Neutrophil (primary cell): ENCODE data around the gene CACTIN.

ENCODE experiments used
- H3K27ac ChIP-seq: fragments of 200-600 bp; sonication (generic); 2 replicates; pipeline ENCODE4 v1.5.1; 2016; ENCODE audit warnings: mild to moderate bottlenecking, moderate library complexity
- H3K27me3 ChIP-seq: fragments of 200-600 bp; sonication (generic); 2 replicates; pipeline ENCODE4 v1.6.0; 2016; ENCODE audit warnings: mild to moderate bottlenecking
- H3K36me3 ChIP-seq: fragments of 200-600 bp; sonication (generic); 2 replicates; pipeline ENCODE4 v1.5.1; 2017
- H3K4me1 ChIP-seq, 2 experiments: fragments of 200-600 bp in 1 of 2; sonication (generic) in 1 of 2; 1 replicate in 1 of 2; 2 replicates in 1 of 2; pipeline versions ENCODE4 v1.5.1 to v1.6.1; 2013 to 2016; ENCODE audit warnings: low read depth in 1 of 2, low read length in 1 of 2, mild to moderate bottlenecking in 1 of 2, moderate library complexity in 1 of 2; ENCODE audit not compliant: control insufficient read depth in 1 of 2, insufficient read depth in 1 of 2
- H3K4me3 ChIP-seq, 2 experiments: fragments of 200-600 bp in 1 of 2; sonication (generic) in 1 of 2; 1 replicate in 1 of 2; 2 replicates in 1 of 2; pipeline ENCODE4 v1.5.1; 2013 to 2016; ENCODE audit warnings: low read depth in 1 of 2, low read length in 1 of 2, mild to moderate bottlenecking in 1 of 2, moderate library complexity in 1 of 2
- H3K9me3 ChIP-seq: fragments of 200-600 bp; sonication (generic); 2 replicates; pipeline ENCODE4 v1.5.1; 2016
- CTCF ChIP-seq: fragments of 200-600 bp; sonication (generic); IDR thresholded peaks from 2 replicates; pipeline ENCODE4 v1.5.1; 2016; ENCODE audit warnings: antibody characterized with exemption

The CACTIN gene

GRCh38 chr19:3671680-3672574, 45.3 kb upstream of the CACTIN start:
- H3K36me3 ChIP-seq: peaks cover 9% of the 10 kb centered on the region
- TF ChIP-seq CTCF: no peak
- H3K27me3 ChIP-seq: peaks cover 30% of the 10 kb centered on the region
- H3K4me3 ChIP-seq: no peak overlapping the region
- no peak overlapping the region for H3K27ac ChIP-seq
- no peaks in the 10 kb centered on the region for H3K9me3 ChIP-seq
- H3K4me1 ChIP-seq: peaks cover 10 to 16% of the 10 kb centered on the region in 2 experiments

GRCh38 chr19:3670796-3671679, 44.4 kb upstream of the CACTIN start:
- Histone ChIP-seq H3K27ac (no peak overlapping the region), H3K27me3 (peaks cover 30% of the 10 kb centered on the region), H3K4me3 (no peak overlapping the region), H3K4me1 (peaks cover 10 to 16% of the 10 kb centered on the region in 2 experiments), H3K9me3 (no peaks in the 10 kb centered on the region), H3K36me3 (peaks cover 18% of the 10 kb centered on the region)
- no peak for TF ChIP-seq CTCF

- Histone ChIP-seq H3K36me3 (peaks cover 21% of the 10 kb centered on the region), H3K9me3 (no peaks in the 10 kb centered on the region), H3K4me1 (peaks cover 10 to 16% of the 10 kb centered on the region in 2 experiments), H3K27ac (no peak overlapping the region), H3K27me3 (peaks cover 30% of the 10 kb centered on the region), H3K4me3 (no peak overlapping the region)
- no peak for TF ChIP-seq CTCF
Measured at GRCh38 chr19:3669947-3670795, 43.6 kb upstream of the CACTIN start.

- TF ChIP-seq CTCF: no peak
- H3K36me3 ChIP-seq: peaks cover 25% of the 10 kb centered on the region
- no peak overlapping the region for H3K27ac ChIP-seq
- H3K4me1 ChIP-seq: peaks cover 10 to 16% of the 10 kb centered on the region in 2 experiments
- H3K27me3 ChIP-seq: peaks cover 30% of the 10 kb centered on the region
- H3K9me3 ChIP-seq: no peaks in the 10 kb centered on the region
- no peak overlapping the region for H3K4me3 ChIP-seq
Measured at GRCh38 chr19:3669082-3669946, 42.7 kb upstream of the CACTIN start.
